NB4 (cell line): ENCODE data around the gene HMCES.

ENCODE experiments used
- DNase-seq: peaks from one replicate; pipeline ENCODE4 v3.0.0; 2010; ENCODE audit warnings: low read depth
- H3K4me3 ChIP-seq: one replicate; pipeline ENCODE4 v1.5.1; 2011; ENCODE audit warnings: mild to moderate bottlenecking, low read depth, low read length, moderate library complexity
- CTCF ChIP-seq: IDR thresholded peaks from one replicate; pipeline ENCODE4 v1.5.1; 2012; ENCODE audit warnings: low read depth, low read length
- MAX ChIP-seq: IDR thresholded peaks from 2 replicates; pipeline ENCODE4 v1.6.1; 2011; ENCODE audit warnings: low read depth, low read length
- MYC ChIP-seq: IDR thresholded peaks from 2 replicates; pipeline ENCODE4 v1.6.1; 2011; ENCODE audit warnings: low read depth, low read length
- POLR2A ChIP-seq: IDR thresholded peaks from 2 replicates; pipeline ENCODE4 v1.6.1; 2011; ENCODE audit warnings: mild to moderate bottlenecking; ENCODE audit not compliant: insufficient read length; ENCODE audit errors: extremely low read depth

Gene HMCES

GRCh38 chr3:129276385-129276784 lies 2.3 kb upstream of the HMCES start:
- H3K4me3 ChIP-seq, result no peak overlapping the region
- TF ChIP-seq MYC, result no peak
- no peak for TF ChIP-seq MAX
- no peak for TF ChIP-seq POLR2A
- no peak for TF ChIP-seq CTCF

GRCh38 chr3:129277829-129278271 lies 820 bp upstream of the HMCES start:
- H3K4me3 ChIP-seq, result peak overlapping the region; percentile 57
- peak; percentile 48 for DNase-seq
- TF ChIP-seq POLR2A, result no peak
- no peak for TF ChIP-seq MYC
- no peak for TF ChIP-seq CTCF

More at GRCh38 chr3:129276385-129276784, 2.3 kb upstream of the HMCES start:
- no peak for DNase-seq

GRCh38 chr3:129278966-129279906 lies 566 bp downstream of the HMCES start:
- H3K4me3 ChIP-seq, result peak overlapping the region; percentile 83
- TF ChIP-seq CTCF, result no peak
- peak; percentile 44 for TF ChIP-seq MYC
- TF ChIP-seq MAX, result no peak; the same call in 1 of the 2 replicates
- TF ChIP-seq POLR2A, result peak; percentile 50
- DNase-seq, result peak; percentile 64

- peak overlapping the region; percentile 83 for H3K4me3 ChIP-seq
Observed at GRCh38 chr3:129280183-129280582, 1.5 kb downstream of the HMCES start.

GRCh38 chr3:129281726-129282125 lies 3.1 kb downstream of the HMCES start:
- TF ChIP-seq POLR2A (no peak), CTCF (no peak), MYC (no peak), MAX (no peak)
- H3K4me3 ChIP-seq, result no peak overlapping the region
- DNase-seq, result no peak

More at GRCh38 chr3:129280183-129280582, 1.5 kb downstream of the HMCES start:
- no peak for DNase-seq
- TF ChIP-seq MAX, result no peak
- TF ChIP-seq POLR2A, result no peak
- no peak for TF ChIP-seq MYC
- TF ChIP-seq CTCF, result no peak
